Panc1 (cell line): ENCODE measurements around the gene GABRQ.
"Not testable (repeated sequence)": the region's sequence is repeated elsewhere in the genome, so short reads cannot be mapped to it uniquely, and the experiment has no call there.

Experiments used
- CTCF ChIP-seq: fragments of 450-650 bp; IDR thresholded peaks from 2 replicates; pipeline ENCODE4 v1.5.1; 2017; ENCODE audit warnings: mild to moderate bottlenecking
- POLR2AphosphoS5 ChIP-seq: IDR thresholded peaks from 2 replicates; pipeline ENCODE4 v1.6.1; 2012; ENCODE audit warnings: mild to moderate bottlenecking, low read depth, low read length, moderate library complexity
- REST ChIP-seq, 2 experiments: IDR thresholded peaks; 2 replicates each; pipeline ENCODE4 v1.6.1; 2011 to 2012; ENCODE audit warnings: low read depth in 2 of 2, control low read depth in 1 of 2, low read length in 1 of 2, mild to moderate bottlenecking in 1 of 2, moderate library complexity in 1 of 2; ENCODE audit not compliant: insufficient read depth in 1 of 2
- TCF7L2 ChIP-seq: IDR thresholded peaks from 2 replicates; pipeline ENCODE4 v1.6.1; 2011; ENCODE audit warnings: mild to moderate bottlenecking, low read depth, low read length, inconsistent platforms

- TF ChIP-seq CTCF; REST (IDR thresholded peaks at IDR 0.05; ENCODE audit: insufficient read depth in 1 of 2, low read depth in 2 of 2, low read length in 1 of 2); POLR2AphosphoS5; TCF7L2: not testable (repeated sequence)
These were observed 62.7 kb downstream of the GABRQ start for GRCh38 chrX:152700390-152700789.
